Measurements from ENCODE around the gene PKHD1. TPM values are rescaled to one million over a fixed set of nuclear protein-coding genes. Genes with fewer than 3 reads are reported as not detected.

The PKHD1 gene
- total RNA-seq, 1 experiment from 2014 or later = 0.43 TPM

GRCh38 chr6:51830666-51831065 lies 256.7 kb downstream of the PKHD1 start:
- Histone ChIP-seq H3K27me3 (replicated peaks; ENCODE audit: insufficient read depth, low read depth, low read length, poor library complexity) (peaks cover 8% of the 10 kb centered on the region), H3K36me3 (ENCODE audit: insufficient read depth, low read length, poor library complexity, severe bottlenecking) (no peaks in the 10 kb centered on the region), H3K4me3 (ENCODE audit: low read depth, low read length, poor library complexity, severe bottlenecking) (no peak overlapping the region), H3K9me3 (ENCODE audit: low read depth, low read length, poor library complexity, severe bottlenecking) (no peaks in the 10 kb centered on the region), H3K27ac (ENCODE audit: low read depth, low read length, poor library complexity, severe bottlenecking) (no peak overlapping the region), H3K4me1 (ENCODE audit: insufficient read depth, low read length, poor library complexity, severe bottlenecking) (no peaks in the 10 kb centered on the region)
- ChIA-PET POLR2A (ENCODE audit: low non-redundant PET) (no interaction called here), CTCF (no interaction called here)
- DNase-seq (ENCODE audit: low spot score) = no peak
- no TSS peak for BruUV-seq (replicated peaks)
- intact Hi-C loops (cut with micrococcal nuclease; ENCODE audit: unreplicated experiment) = no loop called here
- TF ChIP-seq EZH2 (IDR thresholded peaks at IDR 0.05; ENCODE audit: borderline replicate concordance, low read depth, low read length, poor library complexity, severe bottlenecking) (no peak), CTCF (conservative IDR thresholded peaks at IDR 0.05; ENCODE audit: low read depth, low read length) (no peak)

- POLR2A ChIA-PET (ENCODE audit: low non-redundant PET) = no interaction called here
- intact Hi-C loops (cut with micrococcal nuclease; ENCODE audit: unreplicated experiment) = no loop called here
- BruUV-seq (replicated peaks) = no TSS peak
- Histone ChIP-seq H3K27me3 (replicated peaks; ENCODE audit: insufficient read depth, low read depth, low read length, poor library complexity) (peaks cover 8% of the 10 kb centered on the region), H3K4me1 (ENCODE audit: insufficient read depth, low read length, poor library complexity, severe bottlenecking) (no peaks in the 10 kb centered on the region), H3K4me3 (ENCODE audit: low read depth, low read length, poor library complexity, severe bottlenecking) (no peak overlapping the region), H3K9me3 (ENCODE audit: low read depth, low read length, poor library complexity, severe bottlenecking) (no peaks in the 10 kb centered on the region), H3K36me3 (ENCODE audit: insufficient read depth, low read length, poor library complexity, severe bottlenecking) (no peaks in the 10 kb centered on the region), H3K27ac (ENCODE audit: low read depth, low read length, poor library complexity, severe bottlenecking) (no peak overlapping the region)
- CTCF ChIA-PET = no interaction called here
- DNase-seq (ENCODE audit: low spot score) = no peak
- TF ChIP-seq CTCF (conservative IDR thresholded peaks at IDR 0.05; ENCODE audit: low read depth, low read length) = no peak
- TF ChIP-seq EZH2 (IDR thresholded peaks at IDR 0.05; ENCODE audit: borderline replicate concordance, low read depth, low read length, poor library complexity, severe bottlenecking) = no peak
Measured at GRCh38 chr6:51827580-51827979, 259.8 kb downstream of the PKHD1 start.

GRCh38 chr6:51824940-51825339 lies 262.5 kb downstream of the PKHD1 start:
- no TSS peak for BruUV-seq (replicated peaks)
- no peaks in the 10 kb centered on the region for H3K36me3 ChIP-seq (ENCODE audit: insufficient read depth, low read length, poor library complexity, severe bottlenecking)
- no peak for TF ChIP-seq EZH2 (IDR thresholded peaks at IDR 0.05; ENCODE audit: borderline replicate concordance, low read depth, low read length, poor library complexity, severe bottlenecking)
- no peak for TF ChIP-seq CTCF (conservative IDR thresholded peaks at IDR 0.05; ENCODE audit: low read depth, low read length)

More at GRCh38 chr6:51824940-51825339, 262.5 kb downstream of the PKHD1 start:
- ChIA-PET CTCF (no interaction called here), POLR2A (ENCODE audit: low non-redundant PET) (no interaction called here)
- Histone ChIP-seq H3K27me3 (replicated peaks; ENCODE audit: insufficient read depth, low read depth, low read length, poor library complexity) (no peaks in the 10 kb centered on the region), H3K4me1 (ENCODE audit: insufficient read depth, low read length, poor library complexity, severe bottlenecking) (no peaks in the 10 kb centered on the region), H3K4me3 (ENCODE audit: low read depth, low read length, poor library complexity, severe bottlenecking) (no peak overlapping the region), H3K9me3 (ENCODE audit: low read depth, low read length, poor library complexity, severe bottlenecking) (no peaks in the 10 kb centered on the region), H3K27ac (ENCODE audit: low read depth, low read length, poor library complexity, severe bottlenecking) (no peak overlapping the region)
- no peak for DNase-seq (ENCODE audit: low spot score)
- intact Hi-C loops (cut with micrococcal nuclease; ENCODE audit: unreplicated experiment) = no loop called here
